Right lobe of liver (tissue), 6 donors: Measurements from ENCODE around the gene ARF1. TPM values are rescaled to one million over a fixed set of nuclear protein-coding genes. Genes with fewer than 3 reads are reported as not detected.

Source experiments
- ATAC-seq, 4 donors: fragments of 200-7000 bp; cut with Tn5 transposase; one replicate each; pipeline ENCODE4 v1.9.1; 2020; ENCODE audit warnings: mild to moderate bottlenecking in 4 of 4, moderate library complexity in 4 of 4
- DNase-seq, 3 donors: peaks; one replicate each; pipeline ENCODE4 v3.0.0-alpha.2; 2020
- H3K27ac ChIP-seq, 3 donors: fragments of 200-600 bp; one replicate each; pipeline ENCODE4 v1.8.0; 2022
- H3K27me3 ChIP-seq, 2 donors: fragments of 200-600 bp; one replicate each; pipeline ENCODE4 v1.8.0; 2022
- H3K36me3 ChIP-seq, 4 donors: fragments of 200-600 bp; sonication (generic) in 1 of 4; one replicate each; pipeline versions ENCODE4 v1.5.1 to v1.8.0; 2017 to 2022; ENCODE audit warnings: control low read depth in 1 of 4
- H3K4me1 ChIP-seq, 4 donors: fragments of 200-600 bp; sonication (generic) in 1 of 4; one replicate each; pipeline versions ENCODE4 v1.5.1 to v1.8.0; 2017 to 2022; ENCODE audit warnings: control low read depth in 1 of 4
- H3K4me3 ChIP-seq, 3 donors: fragments of 200-600 bp; one replicate each; pipeline ENCODE4 v1.8.0; 2022
- H3K9me3 ChIP-seq, 4 donors: fragments of 200-600 bp; sonication (generic) in 1 of 4; one replicate each; pipeline versions ENCODE4 v1.5.1 to v1.8.0; 2017 to 2022; ENCODE audit warnings: control low read depth in 1 of 4
- POLR2A ChIP-seq: fragments of 450-650 bp; IDR thresholded peaks from one replicate; pipeline ENCODE4 v1.6.1; 2017; ENCODE audit warnings: antibody characterized with exemption, mild to moderate bottlenecking
- WGBS: methylation state at CpG from one replicate; pipeline ENCODE4 v1.1.6; 2018; ENCODE audit warnings: low coverage, low lambda C conversion rate; ENCODE audit not compliant: insufficient coverage; ENCODE audit errors: missing lambda C conversion rate; 5-methylcytosine and 5-hydroxymethylcytosine counted together
- intact Hi-C, 2 donors: fragments of 100-400 bp; cut with DNase I; formaldehyde crosslinking; loops; one replicate each; pipeline versions ENCODE4 v1.11.2 to v1.14.1; 2022
- total RNA-seq, 6 experiments: library from RNA; depleted of rRNA in 2 of 6; stranded (reverse); fragments of >200 nt in 2 of 6; fragmentation: NEBNext Ultra II Directional in 3 of 6; extraction: Animal tissue kit (Norgen Biotek cat#: 25700) in 3 of 6; gene quantifications; one replicate each; pipeline versions ENCODE4 v1.1.0 to v1.2.4, GENCODE V29; 2016 to 2023
- TF ChIP-seq, protein P1 (sequence below), 4 donors: fragments of 200-600 bp in 3 of 4; fragments of 450-650 bp in 1 of 4; IDR thresholded peaks; one replicate each; pipeline versions ENCODE4 v1.5.1 to v1.8.0; 2016 to 2022; ENCODE audit warnings: antibody characterized with exemption in 4 of 4, mild to moderate bottlenecking in 2 of 4
- donor health status: DM: no; HTN: yes; CAD: no.
- donor health status: DM: no; HTN: no; CAD: no.
- donor health status: DM: no; HTN: no; CAD: no.
- donor health status: DM: no; HTN: yes; CAD: no.
- donor health status: DM: no; HTN: yes; CAD: no.

ARF1 gene
- total RNA-seq, 6 experiments from 2014 or later = 143 to 261 (median 193) TPM

DNA sequence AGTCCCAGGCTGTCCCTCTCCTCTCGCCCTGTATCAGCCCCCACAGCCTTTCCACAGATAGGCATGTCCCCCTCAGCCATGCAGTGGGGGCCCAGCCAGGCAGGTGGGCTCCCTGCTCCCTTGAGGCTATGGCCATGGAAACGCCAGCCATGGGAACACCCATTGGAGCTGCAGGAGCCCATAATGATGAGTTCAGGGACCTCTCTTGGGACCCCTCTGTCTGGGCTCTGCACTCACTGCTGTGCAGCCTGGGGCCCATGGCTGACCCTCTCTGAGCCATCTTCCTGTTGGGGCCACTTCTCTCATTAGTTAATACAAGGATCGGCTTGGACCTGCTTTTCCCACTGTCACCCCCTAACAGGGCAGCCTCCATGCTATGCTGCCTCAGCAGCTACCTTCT is 42.5 kb upstream of the ARF1 start:
- Histone ChIP-seq H3K27ac (no peak overlapping the region), H3K9me3 (no peaks in the 10 kb centered on the region), H3K4me3 (no peak overlapping the region), H3K36me3 (no peaks in the 10 kb centered on the region), H3K4me1 (no peaks in the 10 kb centered on the region), H3K27me3 (no peaks in the 10 kb centered on the region)
- ATAC-seq (no peak), DNase-seq (peak in 1 of 3 donors; percentile 23)
- no peak for TF ChIP-seq POLR2A
- TF ChIP-seq, protein P1, sequence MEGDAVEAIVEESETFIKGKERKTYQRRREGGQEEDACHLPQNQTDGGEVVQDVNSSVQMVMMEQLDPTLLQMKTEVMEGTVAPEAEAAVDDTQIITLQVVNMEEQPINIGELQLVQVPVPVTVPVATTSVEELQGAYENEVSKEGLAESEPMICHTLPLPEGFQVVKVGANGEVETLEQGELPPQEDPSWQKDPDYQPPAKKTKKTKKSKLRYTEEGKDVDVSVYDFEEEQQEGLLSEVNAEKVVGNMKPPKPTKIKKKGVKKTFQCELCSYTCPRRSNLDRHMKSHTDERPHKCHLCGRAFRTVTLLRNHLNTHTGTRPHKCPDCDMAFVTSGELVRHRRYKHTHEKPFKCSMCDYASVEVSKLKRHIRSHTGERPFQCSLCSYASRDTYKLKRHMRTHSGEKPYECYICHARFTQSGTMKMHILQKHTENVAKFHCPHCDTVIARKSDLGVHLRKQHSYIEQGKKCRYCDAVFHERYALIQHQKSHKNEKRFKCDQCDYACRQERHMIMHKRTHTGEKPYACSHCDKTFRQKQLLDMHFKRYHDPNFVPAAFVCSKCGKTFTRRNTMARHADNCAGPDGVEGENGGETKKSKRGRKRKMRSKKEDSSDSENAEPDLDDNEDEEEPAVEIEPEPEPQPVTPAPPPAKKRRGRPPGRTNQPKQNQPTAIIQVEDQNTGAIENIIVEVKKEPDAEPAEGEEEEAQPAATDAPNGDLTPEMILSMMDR (IDR thresholded peaks at IDR 0.05) = no peak
- intact Hi-C loops = no loop called here
- 69% methylated on average over 2 of the region's 3 CpGs for WGBS

DNA sequence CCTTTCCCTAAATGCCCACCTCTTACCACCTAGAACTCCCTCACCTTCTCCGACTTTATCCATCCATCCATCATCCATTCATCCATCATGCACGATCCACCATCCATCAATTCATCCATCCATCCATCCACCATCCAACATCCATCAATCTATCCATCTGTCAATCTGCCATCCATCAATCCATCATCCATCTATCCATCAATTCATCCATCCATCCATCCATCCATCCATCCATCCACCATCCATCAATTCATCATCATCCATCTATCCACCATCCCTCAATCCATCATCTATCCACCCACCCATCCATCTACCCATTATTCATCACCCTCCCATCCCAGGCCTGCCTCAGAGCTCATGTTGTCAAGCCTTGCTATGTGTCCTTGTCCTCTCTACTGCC is 41.2 kb upstream of the ARF1 start:
- Histone ChIP-seq H3K27ac (no peak overlapping the region), H3K36me3 (no peaks in the 10 kb centered on the region), H3K4me3 (no peak overlapping the region), H3K27me3 (no peaks in the 10 kb centered on the region), H3K9me3 (no peaks in the 10 kb centered on the region), H3K4me1 (no peaks in the 10 kb centered on the region)
- 29% methylated on average over 2 of the region's 2 CpGs for WGBS
- DNase-seq (no peak), ATAC-seq (no peak)
- TF ChIP-seq POLR2A = no peak
- TF ChIP-seq, protein P1 (IDR thresholded peaks at IDR 0.05) = no peak
- intact Hi-C loops = no loop called here

DNA sequence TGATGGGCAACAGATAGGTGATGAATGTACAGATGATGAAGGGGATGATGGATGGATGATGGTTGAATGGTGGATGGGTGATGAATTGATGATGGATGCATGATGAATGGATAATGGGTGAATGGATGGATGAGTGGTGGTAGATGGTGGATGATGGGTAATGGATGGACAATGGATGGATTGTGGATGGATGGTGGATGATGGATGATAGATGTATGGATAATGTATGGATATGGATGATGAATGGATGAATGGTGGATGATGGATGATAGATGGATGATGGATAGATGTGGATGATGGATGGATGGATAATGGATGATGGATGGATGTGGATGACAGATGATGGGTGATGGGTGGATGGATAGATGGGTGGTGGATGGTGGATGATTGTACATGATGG is 40.0 kb upstream of the ARF1 start:
- no peaks in the 10 kb centered on the region for H3K27me3 ChIP-seq
- H3K27ac ChIP-seq = no peak overlapping the region
- H3K36me3 ChIP-seq = no peaks in the 10 kb centered on the region
- TF ChIP-seq, protein P1 (IDR thresholded peaks at IDR 0.05) = no peak
- no peak for TF ChIP-seq POLR2A
- H3K4me3 ChIP-seq = no peak overlapping the region
- no peaks in the 10 kb centered on the region for H3K4me1 ChIP-seq
- ATAC-seq = no peak
- intact Hi-C loops = no loop called here
- H3K9me3 ChIP-seq = no peaks in the 10 kb centered on the region
- DNase-seq = no peak

DNA sequence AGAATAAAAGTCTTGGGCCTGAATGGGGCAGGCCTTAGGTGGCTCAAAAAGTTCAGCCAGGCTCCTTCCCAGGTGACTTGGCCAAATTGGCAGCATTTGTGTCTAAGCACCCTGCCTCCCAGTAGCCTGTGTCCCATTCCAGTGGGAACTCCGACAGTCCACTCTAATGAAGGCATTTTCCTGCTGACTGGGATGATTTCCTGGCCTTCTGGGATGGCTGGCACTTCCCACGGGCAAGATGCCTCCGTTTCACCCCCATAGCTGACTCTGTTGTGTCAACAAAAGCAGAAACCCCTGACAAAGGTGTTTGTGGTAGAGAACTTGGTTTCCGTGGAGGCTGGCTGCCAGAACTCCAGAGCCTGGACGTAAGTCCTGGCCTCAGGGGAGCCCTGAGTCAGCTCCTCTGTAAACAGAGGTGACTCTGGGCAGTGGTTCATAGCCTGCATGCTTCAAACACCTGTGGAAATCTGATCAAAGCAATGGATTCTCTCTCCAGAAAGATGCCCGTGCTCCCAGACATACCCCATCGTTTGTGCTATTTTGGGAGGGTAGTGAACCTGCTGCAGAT is 39.1 kb upstream of the ARF1 start:
- Histone ChIP-seq H3K4me3 (no peak overlapping the region), H3K27me3 (no peaks in the 10 kb centered on the region), H3K9me3 (no peaks in the 10 kb centered on the region), H3K27ac (no peak overlapping the region), H3K36me3 (no peaks in the 10 kb centered on the region), H3K4me1 (no peaks in the 10 kb centered on the region)
- WGBS = 67% methylated on average over 5 of the region's 7 CpGs
- ATAC-seq = no peak
- peak in 1 of 3 donors; percentile 19 for DNase-seq
- TF ChIP-seq POLR2A = no peak
- TF ChIP-seq, protein P1 (IDR thresholded peaks at IDR 0.05) = no peak
- intact Hi-C loops = no loop called here

DNA sequence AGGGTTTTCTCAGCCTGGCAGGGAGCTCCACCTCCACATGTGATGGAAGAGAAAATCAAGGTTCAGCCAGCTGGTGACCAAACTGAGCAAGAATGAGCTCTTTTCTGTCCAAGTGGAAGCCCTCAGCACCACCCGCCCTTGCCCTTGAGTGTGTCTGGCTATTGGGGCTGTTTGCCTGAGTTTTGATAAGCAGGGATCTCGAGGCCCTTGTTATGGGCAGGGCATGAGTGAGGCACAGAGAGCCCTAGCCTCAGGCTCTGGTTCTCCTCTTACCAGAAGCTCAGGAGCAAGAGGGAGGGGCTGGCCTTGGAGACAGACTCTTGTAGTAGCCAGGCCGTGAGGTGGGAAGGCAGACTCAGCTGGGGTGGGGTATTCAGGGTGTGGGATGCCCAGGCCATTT is 37.5 kb upstream of the ARF1 start:
- Histone ChIP-seq H3K4me3 (no peak overlapping the region), H3K4me1 (no peaks in the 10 kb centered on the region), H3K27me3 (no peaks in the 10 kb centered on the region), H3K27ac (no peak overlapping the region), H3K36me3 (no peaks in the 10 kb centered on the region), H3K9me3 (no peaks in the 10 kb centered on the region)
- ATAC-seq (no peak), DNase-seq (peak in 1 of 3 donors; percentile 18)
- intact Hi-C loops = no loop called here
- TF ChIP-seq POLR2A = no peak
- TF ChIP-seq, protein P1 (IDR thresholded peaks at IDR 0.05) = no peak
- 60% methylated on average over 1 of the region's 3 CpGs for WGBS
